Medulla oblongata (tissue), 1 donor: ENCODE measurements around the gene NRF1.

ENCODE experiments used
- DNase-seq: peaks from one replicate; pipeline ENCODE4 v3.0.0-alpha.2; 2015; ENCODE audit errors: extremely low spot score

Gene NRF1

GRCh38 chr7:129684777-129685176, 73.3 kb downstream of the NRF1 start:
- DNase-seq, result no peak

GRCh38 chr7:129686063-129686462, 74.5 kb downstream of the NRF1 start:
- no peak for DNase-seq

GRCh38 chr7:129688503-129689222, 77.1 kb downstream of the NRF1 start:
- no peak for DNase-seq

DNA sequence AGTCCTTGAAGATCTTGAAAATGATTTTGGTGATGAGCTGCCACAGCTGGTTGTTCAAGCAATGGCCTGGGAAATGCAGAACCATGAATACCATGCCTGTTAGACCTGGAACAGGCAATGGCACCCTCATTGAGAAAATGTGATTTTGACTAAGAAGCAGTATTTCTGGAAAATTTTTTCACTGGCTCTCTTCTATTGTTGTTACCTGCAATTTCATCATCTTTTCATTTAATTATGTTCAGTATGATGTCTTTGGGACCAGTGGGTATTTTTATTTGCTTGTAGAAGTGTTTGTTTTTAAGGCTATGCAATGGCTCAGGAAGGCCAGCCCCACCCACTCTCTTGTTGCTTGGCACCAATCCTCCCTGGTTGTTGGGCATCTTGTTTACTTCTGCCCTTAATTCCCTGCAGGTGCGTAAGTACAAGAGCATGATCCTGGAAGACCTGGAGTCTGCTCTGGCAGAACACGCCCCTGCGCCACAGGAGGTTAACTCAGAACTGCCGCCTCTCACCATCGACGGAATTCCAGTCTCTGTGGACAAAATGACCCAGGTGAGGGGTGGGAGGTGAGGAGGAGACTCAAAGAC, 78.6 kb downstream of the NRF1 start:
- DNase-seq, result no peak

DNA sequence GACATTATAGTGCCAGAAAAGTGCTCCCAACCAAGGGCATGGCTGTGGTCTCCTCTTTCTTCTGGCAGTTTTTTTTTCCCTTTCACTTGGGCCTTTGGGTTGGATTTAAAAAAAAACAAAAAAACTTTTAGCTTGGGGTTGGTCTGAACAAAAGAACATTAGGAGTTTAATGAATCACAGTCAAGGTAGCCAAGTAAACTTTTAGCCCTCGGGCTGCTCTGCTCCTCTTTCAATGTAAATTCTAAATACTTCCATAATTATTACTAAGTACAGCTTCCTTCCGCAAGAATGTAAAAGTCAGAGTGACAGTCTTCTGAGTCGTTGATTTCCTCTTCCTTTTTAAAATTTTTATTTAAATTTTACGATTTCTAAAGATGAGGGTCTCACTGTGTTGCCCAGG, 79.2 kb downstream of the NRF1 start:
- DNase-seq, result no peak

GRCh38 chr7:129698516-129699418, 87.2 kb downstream of the NRF1 start:
- DNase-seq, result no peak

GRCh38 chr7:129702316-129702715, 90.8 kb downstream of the NRF1 start:
- DNase-seq, result no peak

GRCh38 chr7:129702761-129703338, 91.3 kb downstream of the NRF1 start:
- no peak for DNase-seq

GRCh38 chr7:129703751-129704150, 92.2 kb downstream of the NRF1 start:
- no peak for DNase-seq

- DNase-seq, result no peak
Measured at GRCh38 chr7:129707910-129708499, 96.5 kb downstream of the NRF1 start.

DNA sequence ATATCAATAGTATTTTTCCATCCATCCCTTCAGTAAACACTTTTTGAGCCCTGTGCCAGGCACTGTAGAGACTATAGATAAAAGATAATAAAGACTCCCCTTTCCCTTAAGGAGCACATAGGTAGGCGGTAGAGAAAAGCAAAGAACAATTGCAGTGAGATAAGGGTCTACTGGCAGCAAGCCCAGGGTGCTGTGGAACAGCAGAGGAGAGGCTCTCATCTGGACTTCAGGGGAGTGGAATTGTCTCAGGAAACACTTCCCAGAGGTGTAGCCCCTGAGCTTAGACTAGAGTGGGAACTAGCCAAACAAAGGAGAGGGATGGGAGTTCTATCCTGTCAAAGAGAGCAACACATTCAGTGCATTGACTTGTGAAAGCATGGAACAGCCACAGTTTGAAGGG, 102.0 kb downstream of the NRF1 start:
- no peak for DNase-seq

- DNase-seq, result no peak
Measured at GRCh38 chr7:129714514-129715063, 103.1 kb downstream of the NRF1 start.

GRCh38 chr7:129719980-129720732, 108.6 kb downstream of the NRF1 start:
- DNase-seq, result no peak

DNA sequence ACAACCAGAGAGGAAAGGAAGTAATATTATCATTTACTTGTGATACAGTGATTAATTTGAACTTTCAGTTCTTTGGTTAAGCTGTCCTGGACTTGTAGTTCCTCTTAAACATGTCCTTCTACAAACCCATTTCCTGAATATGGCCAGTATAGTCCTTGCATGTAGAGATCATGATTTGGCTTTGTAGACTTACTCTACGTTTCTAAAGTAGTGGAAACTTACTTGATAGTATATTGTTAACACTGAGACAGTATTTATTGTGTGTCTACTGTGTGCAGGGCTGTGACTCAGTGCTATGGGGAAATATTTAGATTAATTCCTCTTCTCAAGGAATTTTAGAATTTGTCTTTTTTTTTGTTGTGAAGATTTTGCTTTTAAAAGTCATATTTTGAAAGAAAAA, 109.5 kb downstream of the NRF1 start:
- no peak for DNase-seq

- DNase-seq, result no peak
Measured at GRCh38 chr7:129723679-129724078, 112.2 kb downstream of the NRF1 start.

DNA sequence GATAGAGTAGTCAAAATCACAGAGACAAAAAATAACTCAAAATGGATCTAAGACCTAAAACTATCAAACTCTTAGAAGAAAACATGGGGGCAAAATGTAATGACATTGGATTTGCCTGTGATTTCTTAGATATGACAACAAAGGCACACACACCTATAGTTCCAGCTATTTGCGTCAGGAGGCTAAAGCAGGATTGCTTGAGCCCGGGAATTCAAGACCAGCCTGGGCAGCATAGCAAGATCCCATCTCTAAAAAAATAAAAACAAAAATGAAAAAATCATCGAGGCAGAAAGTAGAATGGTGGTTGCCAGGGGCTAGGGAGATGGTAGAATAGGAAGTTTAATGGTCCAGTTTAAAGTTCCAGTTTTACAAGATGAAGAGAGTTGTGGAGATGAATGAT, 113.3 kb downstream of the NRF1 start:
- DNase-seq, result no peak

- no peak for DNase-seq
Measured at GRCh38 chr7:129728875-129729467, 117.5 kb downstream of the NRF1 start.

- no peak for DNase-seq
Measured at GRCh38 chr7:129729511-129729910, 118.0 kb downstream of the NRF1 start.

DNA sequence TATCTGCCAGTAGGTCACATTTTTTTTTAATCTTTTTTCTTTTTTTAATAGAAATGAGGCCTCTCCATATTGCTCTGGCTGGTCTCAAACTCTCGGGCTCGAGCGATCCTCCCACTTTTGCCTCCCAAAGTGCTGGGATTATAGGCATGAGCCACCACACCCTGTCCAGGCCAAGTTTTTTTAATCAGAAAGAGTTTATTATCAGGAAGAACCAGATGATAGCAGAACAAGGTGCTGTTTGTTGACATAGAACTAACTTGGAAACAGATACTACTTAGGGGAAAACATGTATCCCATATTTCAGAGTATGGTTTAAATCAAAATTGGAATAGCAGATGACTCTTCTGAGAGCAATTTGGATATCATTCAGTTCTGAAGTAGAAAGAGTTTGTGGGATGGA, 118.6 kb downstream of the NRF1 start:
- DNase-seq, result no peak

DNA sequence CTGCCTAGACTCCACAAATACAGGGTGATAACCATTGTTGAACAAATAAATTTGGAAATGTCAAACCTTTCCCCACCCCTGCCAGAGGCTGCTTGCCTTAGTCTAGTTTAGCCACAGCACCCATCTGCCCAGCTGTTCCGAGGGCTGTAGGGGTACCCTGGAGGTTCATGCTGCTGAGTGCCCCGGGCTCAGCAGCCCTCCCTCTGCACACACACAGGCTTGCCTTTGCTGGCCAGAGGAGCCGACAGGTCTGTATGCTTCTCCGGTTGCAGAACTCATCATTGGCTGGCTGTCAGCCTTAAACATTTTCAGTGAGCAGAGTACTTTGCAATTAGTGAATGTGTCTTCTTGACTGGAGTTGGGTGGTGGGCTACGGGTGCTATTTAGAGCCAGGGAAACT, 122.9 kb downstream of the NRF1 start:
- DNase-seq, result no peak

DNA sequence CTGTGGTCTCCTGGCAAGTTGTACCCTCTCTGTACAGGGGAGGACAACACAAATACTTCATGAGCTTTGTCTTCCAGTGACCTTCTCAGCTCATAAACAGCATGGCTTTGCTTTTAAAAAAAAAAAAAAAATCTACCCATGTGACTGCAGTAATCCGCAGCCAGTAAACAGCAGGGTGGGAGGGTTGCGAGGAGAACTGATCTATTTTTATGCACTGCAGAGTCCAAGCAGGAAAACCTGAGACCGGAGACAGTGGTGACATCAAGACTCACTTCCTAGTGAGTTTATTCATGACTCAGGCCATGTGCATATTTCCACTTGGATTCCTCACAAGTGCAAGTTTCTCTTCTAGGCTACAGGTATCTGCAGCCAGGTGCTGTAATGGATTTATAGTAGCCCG, 127.9 kb downstream of the NRF1 start:
- no peak for DNase-seq
